Measurements from ENCODE around the gene PNPLA1. TPM values are rescaled to one million over a fixed set of nuclear protein-coding genes. Genes with fewer than 3 reads are reported as not detected.

Gene PNPLA1
- total RNA-seq, 1 donor from 2014 or later: not detected

GRCh38 chr6:36312854-36313648, 43.2 kb downstream of the PNPLA1 start:
- H3K9me3 Mint-ChIP-seq (ENCODE audit: unreplicated experiment): peaks cover 3% of the 10 kb centered on the region
- TF ChIP-seq CTCF (IDR thresholded peaks at IDR 0.05; ENCODE audit: partially characterized antibody, unreplicated experiment): no peak
- H3K4me1 Mint-ChIP-seq (ENCODE audit: low read depth, unreplicated experiment): peaks cover 4% of the 10 kb centered on the region
- H3K27ac Mint-ChIP-seq (ENCODE audit: unreplicated experiment): no peak overlapping the region
- no peak overlapping the region for H3K4me3 Mint-ChIP-seq (ENCODE audit: unreplicated experiment)
- no peak for DNase-seq
- no peaks in the 10 kb centered on the region for H3K36me3 Mint-ChIP-seq (ENCODE audit: unreplicated experiment)
- peaks cover 2% of the 10 kb centered on the region for H3K27me3 Mint-ChIP-seq (ENCODE audit: unreplicated experiment)

GRCh38 chr6:36313649-36313936, 43.7 kb downstream of the PNPLA1 start:
- DNase-seq: no peak
- no peak overlapping the region for H3K4me3 Mint-ChIP-seq (ENCODE audit: unreplicated experiment)
- TF ChIP-seq CTCF (IDR thresholded peaks at IDR 0.05; ENCODE audit: partially characterized antibody, unreplicated experiment): no peak
- H3K36me3 Mint-ChIP-seq (ENCODE audit: unreplicated experiment): no peaks in the 10 kb centered on the region
- H3K4me1 Mint-ChIP-seq (ENCODE audit: low read depth, unreplicated experiment): peaks cover 6% of the 10 kb centered on the region
- H3K9me3 Mint-ChIP-seq (ENCODE audit: unreplicated experiment): peaks cover 6% of the 10 kb centered on the region
- H3K27me3 Mint-ChIP-seq (ENCODE audit: unreplicated experiment): peaks cover 2% of the 10 kb centered on the region
- H3K27ac Mint-ChIP-seq (ENCODE audit: unreplicated experiment): no peak overlapping the region

GRCh38 chr6:36314221-36315014, 44.6 kb downstream of the PNPLA1 start:
- no peak for TF ChIP-seq CTCF (IDR thresholded peaks at IDR 0.05; ENCODE audit: partially characterized antibody, unreplicated experiment)
- H3K36me3 Mint-ChIP-seq (ENCODE audit: unreplicated experiment): no peaks in the 10 kb centered on the region
- H3K27me3 Mint-ChIP-seq (ENCODE audit: unreplicated experiment): peaks cover 4% of the 10 kb centered on the region
- no peak overlapping the region for H3K27ac Mint-ChIP-seq (ENCODE audit: unreplicated experiment)
- peaks cover 6% of the 10 kb centered on the region for H3K9me3 Mint-ChIP-seq (ENCODE audit: unreplicated experiment)
- peaks cover 13% of the 10 kb centered on the region for H3K4me1 Mint-ChIP-seq (ENCODE audit: low read depth, unreplicated experiment)
- H3K4me3 Mint-ChIP-seq (ENCODE audit: unreplicated experiment): no peak overlapping the region
- DNase-seq: no peak

- no peak for DNase-seq
- Mint-ChIP-seq H3K36me3 (ENCODE audit: unreplicated experiment) (no peaks in the 10 kb centered on the region), H3K9me3 (ENCODE audit: unreplicated experiment) (peaks cover 6% of the 10 kb centered on the region), H3K4me1 (ENCODE audit: low read depth, unreplicated experiment) (peaks cover 13% of the 10 kb centered on the region), H3K27me3 (ENCODE audit: unreplicated experiment) (peaks cover 6% of the 10 kb centered on the region), H3K27ac (ENCODE audit: unreplicated experiment) (no peak overlapping the region), H3K4me3 (ENCODE audit: unreplicated experiment) (no peak overlapping the region)
- TF ChIP-seq CTCF (IDR thresholded peaks at IDR 0.05; ENCODE audit: partially characterized antibody, unreplicated experiment): no peak
Observed at GRCh38 chr6:36315921-36316320, 46.1 kb downstream of the PNPLA1 start.

- Mint-ChIP-seq H3K9me3 (ENCODE audit: unreplicated experiment) (peaks cover 6% of the 10 kb centered on the region), H3K4me1 (ENCODE audit: low read depth, unreplicated experiment) (peaks cover 14% of the 10 kb centered on the region), H3K27ac (ENCODE audit: unreplicated experiment) (no peak overlapping the region), H3K36me3 (ENCODE audit: unreplicated experiment) (no peaks in the 10 kb centered on the region), H3K27me3 (ENCODE audit: unreplicated experiment) (peaks cover 4% of the 10 kb centered on the region), H3K4me3 (ENCODE audit: unreplicated experiment) (no peak overlapping the region)
- TF ChIP-seq CTCF (IDR thresholded peaks at IDR 0.05; ENCODE audit: partially characterized antibody, unreplicated experiment): no peak
- DNase-seq: no peak
Observed at GRCh38 chr6:36317623-36318022, 47.8 kb downstream of the PNPLA1 start.
